ENCODE data around the gene CACNA1C. TPM values are rescaled to one million over a fixed set of nuclear protein-coding genes. Genes with fewer than 3 reads are reported as not detected.

The CACNA1C gene
- total and polyA plus RNA-seq, 2 donors (not counting 1 experiment from before 2014, with no cell fraction given) = 0.01 to 0.02 TPM

- Histone ChIP-seq H3K9me3 (ENCODE audit: control extremely low read depth in 1 of 3, control insufficient read depth in 2 of 3, insufficient read depth in 1 of 3, low read length in 2 of 3) (no peaks in the 10 kb centered on the region), H3K9ac (ENCODE audit: low read length) (no peak overlapping the region), H3K27me3 (replicated peaks in 1 of 4; ENCODE audit: control extremely low read depth in 1 of 4, control insufficient read depth in 3 of 4, insufficient read depth in 4 of 4, low read length in 3 of 4) (no peaks in the 10 kb centered on the region), H3K4me1 (ENCODE audit: control insufficient read depth in 2 of 2, insufficient read depth in 2 of 2, low read length in 2 of 2) (peaks cover 0 to 4% of the 10 kb centered on the region in 2 donors), H3K4me3 (ENCODE audit: control extremely low read depth in 1 of 5, extremely low read depth in 1 of 5, insufficient read depth in 1 of 5, low read depth in 2 of 5, low read length in 4 of 5) (no peak overlapping the region), H3K79me2 (ENCODE audit: control insufficient read depth, insufficient read depth, low read length) (no peaks in the 10 kb centered on the region), H3K4me2 (replicated peaks; ENCODE audit: low read depth, low read length, poor library complexity, severe bottlenecking) (no peak overlapping the region), H3K27ac (ENCODE audit: low read length in 2 of 2) (no peak overlapping the region), H2AFZ (ENCODE audit: insufficient read depth, low read depth, low read length, poor library complexity, severe bottlenecking) (no peak overlapping the region), H3K36me3 (replicated peaks in 1 of 2; ENCODE audit: control extremely low read depth in 1 of 2, control insufficient read depth in 1 of 2, extremely low read depth in 1 of 2, insufficient read depth in 2 of 2, low read length in 1 of 2) (no peaks in the 10 kb centered on the region), H4K20me1 (ENCODE audit: control insufficient read depth, insufficient read depth, low read length, poor library complexity, severe bottlenecking) (no peaks in the 10 kb centered on the region)
- TF ChIP-seq CTCF (IDR thresholded peaks at IDR 0.05) (no peak), EZH2 (IDR thresholded peaks at IDR 0.05; ENCODE audit: borderline replicate concordance, insufficient read depth, low read depth, low read length, poor library complexity, severe bottlenecking) (no peak)
- H3K27ac Mint-ChIP-seq = no peak overlapping the region
- DNase-seq (no peak), ATAC-seq (ENCODE audit: low read depth) (no peak)
- CTCF ChIA-PET = no interaction called here
- 93% methylated on average over 18 of the region's 18 CpGs for WGBS (ENCODE audit: insufficient coverage)
- intact Hi-C loops (cut with micrococcal nuclease) = no loop called here
- H3K4me3 Mint-ChIP-seq = no peak overlapping the region
- no peaks in the 10 kb centered on the region for H3K27me3 Mint-ChIP-seq
- no peaks in the 10 kb centered on the region for H3K9me3 Mint-ChIP-seq (ENCODE audit: insufficient read depth)
- H3K4me1 Mint-ChIP-seq = no peaks in the 10 kb centered on the region
- POLR2A ChIA-PET = no interaction called here
Measured at GRCh38 chr12:2679816-2680675, 627.3 kb downstream of the CACNA1C start.

- DNase-seq = no peak
- Histone ChIP-seq H3K79me2 (ENCODE audit: control insufficient read depth, insufficient read depth, low read length) (no peaks in the 10 kb centered on the region), H3K9ac (ENCODE audit: low read length) (no peak overlapping the region), H3K27me3 (replicated peaks in 1 of 4; ENCODE audit: control extremely low read depth in 1 of 4, control insufficient read depth in 3 of 4, insufficient read depth in 4 of 4, low read length in 3 of 4) (no peaks in the 10 kb centered on the region), H4K20me1 (ENCODE audit: control insufficient read depth, insufficient read depth, low read length, poor library complexity, severe bottlenecking) (no peaks in the 10 kb centered on the region), H3K36me3 (replicated peaks in 1 of 2; ENCODE audit: control extremely low read depth in 1 of 2, control insufficient read depth in 1 of 2, extremely low read depth in 1 of 2, insufficient read depth in 2 of 2, low read length in 1 of 2) (no peaks in the 10 kb centered on the region), H3K9me3 (ENCODE audit: control extremely low read depth in 1 of 3, control insufficient read depth in 2 of 3, insufficient read depth in 1 of 3, low read length in 2 of 3) (no peaks in the 10 kb centered on the region), H2AFZ (ENCODE audit: insufficient read depth, low read depth, low read length, poor library complexity, severe bottlenecking) (no peak overlapping the region), H3K27ac (ENCODE audit: low read length in 2 of 2) (no peak overlapping the region), H3K4me3 (ENCODE audit: control extremely low read depth in 1 of 5, extremely low read depth in 1 of 5, insufficient read depth in 1 of 5, low read depth in 2 of 5, low read length in 4 of 5) (no peak overlapping the region), H3K4me1 (ENCODE audit: control insufficient read depth in 2 of 2, insufficient read depth in 2 of 2, low read length in 2 of 2) (peaks cover 0 to 4% of the 10 kb centered on the region in 2 donors), H3K4me2 (replicated peaks; ENCODE audit: low read depth, low read length, poor library complexity, severe bottlenecking) (no peak overlapping the region)
- no peaks in the 10 kb centered on the region for H3K4me1 Mint-ChIP-seq
- WGBS (ENCODE audit: insufficient coverage) = 92% methylated on average over 3 of the region's 3 CpGs
- ChIA-PET CTCF (no interaction called here), POLR2A (no interaction called here)
- H3K27ac Mint-ChIP-seq = no peak overlapping the region
- no peak for ATAC-seq (ENCODE audit: low read depth)
- H3K27me3 Mint-ChIP-seq = no peaks in the 10 kb centered on the region
- H3K9me3 Mint-ChIP-seq (ENCODE audit: insufficient read depth) = no peaks in the 10 kb centered on the region
- no peak for TF ChIP-seq CTCF (IDR thresholded peaks at IDR 0.05)
- TF ChIP-seq EZH2 (IDR thresholded peaks at IDR 0.05; ENCODE audit: borderline replicate concordance, insufficient read depth, low read depth, low read length, poor library complexity, severe bottlenecking) = no peak
- H3K4me3 Mint-ChIP-seq = no peak overlapping the region
- intact Hi-C loops (cut with micrococcal nuclease) = no loop called here
Measured at GRCh38 chr12:2680676-2681039, 627.9 kb downstream of the CACNA1C start.

Measured in B cell (primary cell).